Vagina (tissue), 2 donors: ENCODE data around the gene ATR.

Experiments used
- CTCF ChIP-seq, 3 experiments: fragments of 450-650 bp in 2 of 3; fragments of 200-600 bp in 1 of 3; sonication (generic) in 1 of 3; IDR thresholded peaks; one replicate each; pipeline ENCODE4 v1.5.1; 2017 to 2019; ENCODE audit warnings: antibody characterized with exemption in 3 of 3, mild to moderate bottlenecking in 2 of 3, moderate library complexity in 2 of 3
- POLR2A ChIP-seq, 2 donors: fragments of 450-650 bp; IDR thresholded peaks; one replicate each; pipeline ENCODE4 v1.6.1; 2017; ENCODE audit warnings: antibody characterized with exemption in 2 of 2, mild to moderate bottlenecking in 2 of 2, moderate library complexity in 2 of 2
- POLR2AphosphoS5 ChIP-seq, 2 donors: sonication (generic); formaldehyde crosslinking; IDR thresholded peaks; one replicate each; pipeline ENCODE4 v1.9.0; 2017; ENCODE audit warnings: antibody characterized with exemption in 2 of 2, mild to moderate bottlenecking in 2 of 2, low read depth in 1 of 2; ENCODE audit not compliant: insufficient read depth in 1 of 2

GRCh38 chr3:142560118-142560517 lies 18.4 kb downstream of the ATR start:
- TF ChIP-seq CTCF (IDR thresholded peaks at IDR 0.05): no peak
- no peak for TF ChIP-seq POLR2A (IDR thresholded peaks at IDR 0.05)
- no peak for TF ChIP-seq POLR2AphosphoS5 (IDR thresholded peaks at IDR 0.05; ENCODE audit: insufficient read depth in 1 of 2, low read depth in 1 of 2)
